Measurements from ENCODE around the gene ZNF581.

ZNF581 gene

GRCh38 chr19:55691561-55692481 lies 48.4 kb downstream of the ZNF581 start:
- no peak for DNase-seq (ENCODE audit: extremely low read depth in 1 of 2, low read depth in 1 of 2)

- no peak for DNase-seq (ENCODE audit: extremely low read depth in 1 of 2, low read depth in 1 of 2)
These were observed 49.2 kb downstream of the ZNF581 start for GRCh38 chr19:55692681-55693081.

GRCh38 chr19:55693336-55693974 lies 50.0 kb downstream of the ZNF581 start:
- no peak for DNase-seq (ENCODE audit: extremely low read depth in 1 of 2, low read depth in 1 of 2)

GRCh38 chr19:55694241-55694655 lies 50.8 kb downstream of the ZNF581 start:
- no peak for DNase-seq (ENCODE audit: extremely low read depth in 1 of 2, low read depth in 1 of 2)

GRCh38 chr19:55694656-55695491 lies 51.4 kb downstream of the ZNF581 start:
- DNase-seq (ENCODE audit: extremely low read depth in 1 of 2, low read depth in 1 of 2): no peak

All from stimulated activated CD8-positive, alpha-beta memory T cell treated with anti-CD3 and anti-CD28 coated beads, Interleukin-7, amount 100 ng/mL, for 48 hours (primary cell).